Measurements from ENCODE around the gene SLC25A47.

- no peak for TF ChIP-seq POLR2A (IDR thresholded peaks at IDR 0.05)
- TF ChIP-seq CTCF (IDR thresholded peaks at IDR 0.05), result peak in 1 of 6 experiments; percentile 13
Observed at GRCh38 chr14:100278702-100279101, 44.4 kb upstream of the SLC25A47 start.

Data from Peyer's patch (tissue), 4 donors.